Measurements from ENCODE around the gene ASCC3. TPM values are rescaled to one million over a fixed set of nuclear protein-coding genes. Genes with fewer than 3 reads are reported as not detected.

ASCC3 gene
- total and polyA plus RNA-seq, 4 donors, result 12.8 to 32.7 (median 16.4) TPM

- no peak for TF ChIP-seq REST (IDR thresholded peaks at IDR 0.05)
- no peak for TF ChIP-seq ATF3 (IDR thresholded peaks at IDR 0.05)
- no peak for TF ChIP-seq TAF1 (conservative IDR thresholded peaks at IDR 0.05)
- peak; percentile 44 for TF ChIP-seq YY1 (IDR thresholded peaks at IDR 0.05)
- no peak for TF ChIP-seq CTCF (IDR thresholded peaks at IDR 0.05; ENCODE audit: low read depth, low read length, missing input control)
Measured at GRCh38 chr6:100554228-100554627, 326.9 kb downstream of the ASCC3 start (continued).

GRCh38 chr6:100553243-100553642, 327.9 kb downstream of the ASCC3 start:
- Histone ChIP-seq H3K4me1 (ENCODE audit: control insufficient read depth in 4 of 4, insufficient read depth in 4 of 4, low read length in 3 of 4) (peaks cover 2 to 11% (median 7%) of the 10 kb centered on the region in 4 donors), H3K36me3 (ENCODE audit: control insufficient read depth in 4 of 4, insufficient read depth in 3 of 4, low read depth in 1 of 4, low read length in 3 of 4) (no peaks in the 10 kb centered on the region), H3K4me3 (ENCODE audit: low read depth in 1 of 3, low read length in 3 of 3) (no peak overlapping the region), H3K27me3 (ENCODE audit: control insufficient read depth in 4 of 4, insufficient read depth in 4 of 4, low read length in 3 of 4) (no peaks in the 10 kb centered on the region), H3K9me3 (ENCODE audit: control insufficient read depth in 4 of 4, low read length in 3 of 4) (no peaks in the 10 kb centered on the region), H3K27ac (ENCODE audit: low read depth in 1 of 2, low read length in 2 of 2) (peak overlapping the region in 1 of 2 donors; percentile 13), H3K9ac (ENCODE audit: low read depth in 1 of 2, low read length in 2 of 2) (no peak overlapping the region)
- TF ChIP-seq SP1 (IDR thresholded peaks at IDR 0.05) (no peak), JUND (IDR thresholded peaks at IDR 0.05) (no peak), FOXA1 (IDR thresholded peaks at IDR 0.05) (no peak), FOXA2 (IDR thresholded peaks at IDR 0.05) (no peak), CTCF (IDR thresholded peaks at IDR 0.05; ENCODE audit: low read depth, low read length, missing input control) (no peak), RAD21 (IDR thresholded peaks at IDR 0.05) (no peak), GABPA (IDR thresholded peaks at IDR 0.05 in 1 of 2, conservative IDR thresholded peaks at IDR 0.05 in 1 of 2) (no peak), MAX (IDR thresholded peaks at IDR 0.05) (no peak), TAF1 (conservative IDR thresholded peaks at IDR 0.05) (no peak), ZBTB33 (IDR thresholded peaks at IDR 0.05) (no peak), HNF4G (IDR thresholded peaks at IDR 0.05) (no peak), ATF3 (IDR thresholded peaks at IDR 0.05) (no peak), RXRA (IDR thresholded peaks at IDR 0.05) (no peak), HNF4A (conservative IDR thresholded peaks at IDR 0.05) (no peak), EGR1 (IDR thresholded peaks at IDR 0.05; ENCODE audit: low read depth in 2 of 2) (no peak), REST (IDR thresholded peaks at IDR 0.05) (no peak)
- WGBS, result 32% methylated on average over 1 of the region's 1 CpG
- DNase-seq (ENCODE audit: low spot score), result no peak

All from liver (tissue), 9 donors.